SK-N-MC (cell line): ENCODE results near the gene CCDC187.

ENCODE experiments used
- DNase-seq: peaks from one replicate; pipeline ENCODE4 v3.0.0-alpha.2; 2011; ENCODE audit warnings: low read depth, low spot score
- H3K27ac ChIP-seq: fragments of 200-600 bp; sonication (generic); 2 replicates; pipeline ENCODE4 v1.5.1; 2016; ENCODE audit warnings: mixed run types
- H3K36me3 ChIP-seq: fragments of 200-600 bp; sonication (generic); 2 replicates; pipeline ENCODE4 v1.6.1; 2017; ENCODE audit warnings: antibody characterized with exemption, low read length, mixed read lengths; ENCODE audit not compliant: insufficient read depth
- H3K4me3 ChIP-seq: fragments of 200-600 bp; sonication (generic); 2 replicates; pipeline ENCODE4 v1.5.1; 2016
- H3K9ac ChIP-seq: fragments of 200-600 bp; sonication (generic); 2 replicates; pipeline ENCODE4 v1.8.0; 2017; ENCODE audit warnings: mixed run types, mixed read lengths; ENCODE audit not compliant: insufficient read length
- H3K9me3 ChIP-seq: fragments of 200-600 bp; sonication (generic); 2 replicates; pipeline ENCODE4 v1.6.1; 2017; ENCODE audit warnings: low read depth, mild to moderate bottlenecking, antibody characterized with exemption, low read length, moderate library complexity, mixed read lengths
- EZH2 ChIP-seq: fragments of 200-600 bp; sonication (generic); IDR thresholded peaks from one replicate; pipeline ENCODE4 v1.6.1; 2017; ENCODE audit warnings: antibody characterized with exemption
- FOXP2 ChIP-seq: optimal IDR thresholded peaks from 2 replicates; pipeline ENCODE3; 2011; ENCODE audit warnings: mild to moderate bottlenecking, moderate library complexity; ENCODE audit not compliant: insufficient read depth; ENCODE audit errors: extremely low read length, control extremely low read depth
- POLR2AphosphoS5 ChIP-seq: IDR thresholded peaks from 2 replicates; pipeline ENCODE4 v1.6.1; 2012; ENCODE audit warnings: mild to moderate bottlenecking, low read depth, low read length, borderline replicate concordance

The CCDC187 gene

DNA sequence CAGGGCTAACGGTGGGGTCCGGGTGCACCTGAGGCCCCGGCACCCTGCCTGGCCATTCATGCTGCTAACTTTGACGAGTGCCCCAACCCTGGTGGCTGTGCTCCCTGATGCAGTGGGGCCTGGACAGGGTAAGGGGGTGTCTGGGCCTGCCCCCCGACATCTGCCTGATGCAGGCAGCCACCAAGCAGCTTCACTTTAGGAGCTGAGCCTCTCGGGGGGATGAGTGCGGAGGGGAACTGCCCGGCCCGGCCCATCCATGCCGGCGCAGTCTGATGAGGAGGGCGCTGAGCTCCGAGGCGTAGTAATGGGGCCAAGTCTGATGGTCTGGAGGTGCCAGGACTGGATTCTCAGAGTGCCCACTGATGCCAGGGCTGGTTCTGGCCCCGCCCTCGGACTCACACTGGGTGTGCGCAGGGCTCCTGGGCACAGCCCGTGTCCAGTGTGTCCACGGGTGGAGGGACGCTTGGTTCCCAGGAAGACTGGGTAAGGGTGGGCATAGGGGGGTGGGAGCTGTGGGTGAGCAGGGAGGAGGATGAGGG is 43.1 kb upstream of the CCDC187 start:
- Histone ChIP-seq H3K27ac (no peak overlapping the region), H3K4me3 (no peak overlapping the region), H3K9ac (no peak overlapping the region), H3K9me3 (no peaks in the 10 kb centered on the region), H3K36me3 (no peaks in the 10 kb centered on the region)
- DNase-seq, result no peak
- TF ChIP-seq FOXP2, result no peak
- TF ChIP-seq POLR2AphosphoS5, result peak; percentile 6; the same call in 1 of the 2 replicates

DNA sequence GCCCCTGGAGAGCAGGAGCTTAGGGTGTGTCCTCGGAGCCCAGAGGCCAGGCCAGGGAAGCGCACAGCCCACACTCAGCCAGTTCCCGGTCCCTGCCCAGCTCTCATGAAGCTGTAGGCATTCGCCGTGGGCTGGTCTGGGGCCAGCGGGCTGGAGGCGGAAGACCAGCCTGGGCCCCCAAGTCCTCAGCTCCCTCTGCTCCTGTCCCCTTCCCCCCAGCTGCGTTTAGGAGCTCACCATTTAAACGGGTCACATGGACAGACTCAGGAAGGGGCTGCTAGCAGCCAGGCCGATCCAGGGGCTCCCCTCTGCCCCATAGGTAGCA is 42.2 kb upstream of the CCDC187 start:
- TF ChIP-seq EZH2 (no peak), POLR2AphosphoS5 (no peak), FOXP2 (no peak)
- Histone ChIP-seq H3K9ac (no peak overlapping the region), H3K9me3 (no peaks in the 10 kb centered on the region), H3K4me3 (no peak overlapping the region), H3K27ac (no peak overlapping the region), H3K36me3 (no peaks in the 10 kb centered on the region)
- DNase-seq, result no peak

DNA sequence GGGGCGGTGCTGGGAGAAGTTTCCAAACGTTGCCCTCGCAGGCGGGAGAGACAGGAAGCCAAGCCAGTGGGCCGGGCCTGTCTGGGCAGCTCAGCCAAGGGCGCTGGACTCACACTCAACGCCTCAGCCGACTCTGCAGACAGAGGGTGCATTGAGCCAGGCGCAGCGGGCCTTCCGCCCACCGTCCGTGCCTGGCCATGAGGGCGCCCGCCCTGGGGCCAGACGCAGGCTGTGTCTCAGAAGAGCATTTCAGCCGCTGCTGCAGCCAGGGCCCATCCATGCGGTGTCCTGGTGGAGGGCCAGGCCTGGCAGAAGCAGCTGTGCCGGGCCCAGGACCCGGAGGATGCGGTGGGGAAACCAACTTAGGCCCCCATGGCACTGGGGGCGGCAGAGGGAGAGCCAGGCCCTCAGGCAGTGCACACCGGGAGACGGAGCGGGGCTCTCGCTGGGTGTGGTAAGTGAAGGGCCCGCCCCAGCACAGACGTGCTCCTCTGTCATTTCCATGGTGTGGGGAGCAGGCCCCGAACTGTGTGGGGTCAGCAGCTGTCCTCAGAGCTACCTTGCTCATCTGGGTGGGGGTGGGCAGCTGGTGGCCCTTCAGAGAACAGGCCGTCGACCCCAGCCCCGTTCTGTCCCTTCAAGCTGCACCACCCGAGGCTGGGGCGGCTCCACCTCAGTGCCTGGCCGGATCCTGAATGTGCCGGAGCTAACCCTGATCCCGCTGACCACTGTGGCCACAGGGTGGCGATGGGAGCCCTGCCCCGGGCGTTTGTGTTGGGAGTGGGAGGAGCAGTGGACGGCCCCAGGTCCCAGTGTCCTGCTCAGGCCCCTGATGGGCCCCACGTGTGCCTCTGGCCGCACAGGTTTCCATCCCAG is 41.6 kb upstream of the CCDC187 start:
- no peaks in the 10 kb centered on the region for H3K9me3 ChIP-seq
- no peak overlapping the region for H3K4me3 ChIP-seq
- H3K36me3 ChIP-seq, result no peaks in the 10 kb centered on the region
- H3K9ac ChIP-seq, result no peak overlapping the region
- no peak for TF ChIP-seq EZH2
- no peak for TF ChIP-seq FOXP2
- TF ChIP-seq POLR2AphosphoS5, result no peak; the same call in 1 of the 2 replicates
- no peak overlapping the region for H3K27ac ChIP-seq
- DNase-seq, result no peak

DNA sequence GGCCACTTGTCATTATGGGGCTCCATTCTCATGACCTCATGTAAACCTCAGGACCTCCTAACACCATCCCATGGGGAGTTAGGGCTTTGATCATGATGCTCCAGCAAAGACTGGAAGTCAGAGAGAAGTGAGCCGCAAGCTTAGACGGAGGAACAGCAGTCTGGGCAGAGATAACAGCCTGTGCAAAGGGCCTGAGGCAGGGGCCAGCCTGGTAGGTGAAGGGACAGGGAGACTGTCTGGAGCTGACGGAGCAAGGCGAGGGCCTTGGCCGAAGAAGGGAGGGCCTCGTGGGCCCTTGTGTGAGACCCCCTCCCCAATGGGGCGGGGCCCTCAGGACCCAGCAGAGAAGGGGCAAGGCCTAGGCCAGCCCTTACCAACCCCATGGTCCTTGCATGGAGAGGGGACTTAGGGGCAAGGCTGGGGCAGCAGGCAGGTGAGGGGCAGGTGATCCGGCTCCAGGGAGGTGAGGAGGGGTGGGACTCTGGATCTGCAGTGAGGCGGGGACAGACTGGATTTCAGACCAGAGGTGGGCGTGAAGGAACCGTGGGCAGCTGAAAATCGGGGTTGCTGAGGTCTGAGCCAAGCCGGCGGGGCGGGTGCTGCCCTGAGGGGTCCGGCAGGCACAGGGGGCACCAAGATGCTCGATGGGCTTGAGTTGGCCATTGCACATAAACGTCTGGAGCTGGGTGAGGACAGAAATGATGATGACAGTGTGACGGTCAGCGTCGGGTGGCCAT is 40.8 kb upstream of the CCDC187 start:
- Histone ChIP-seq H3K9me3 (no peaks in the 10 kb centered on the region), H3K36me3 (no peaks in the 10 kb centered on the region)
- TF ChIP-seq FOXP2, result no peak
- no peak for TF ChIP-seq EZH2
- no peak for TF ChIP-seq POLR2AphosphoS5

DNA sequence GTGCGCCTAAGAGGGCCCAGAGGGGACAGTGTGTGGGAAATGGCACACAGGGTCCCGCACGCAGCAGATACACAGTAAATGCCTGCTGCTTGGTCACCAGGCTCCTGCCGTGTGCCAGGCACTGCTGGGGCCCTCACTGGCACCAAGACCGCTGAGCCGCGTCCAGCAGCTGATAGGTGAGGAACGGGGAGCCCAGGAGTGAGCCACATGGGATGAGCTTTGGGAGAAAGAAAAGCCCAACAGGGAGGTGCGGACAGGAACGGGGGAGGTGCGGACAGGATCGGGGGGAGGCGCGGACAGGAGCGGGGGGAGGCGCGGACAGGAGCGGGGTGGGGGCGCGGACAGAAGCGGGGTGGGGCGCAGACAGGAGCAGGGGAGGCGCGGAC is 40.0 kb upstream of the CCDC187 start:
- Histone ChIP-seq H3K27ac (no peak overlapping the region), H3K36me3 (no peaks in the 10 kb centered on the region; the same call in 1 of the 2 replicates), H3K4me3 (no peak overlapping the region), H3K9ac (no peak overlapping the region), H3K9me3 (no peaks in the 10 kb centered on the region)
- no peak for TF ChIP-seq EZH2
- TF ChIP-seq POLR2AphosphoS5, result no peak
- TF ChIP-seq FOXP2, result no peak
- DNase-seq, result no peak

More for the DNA sequence above, 40.8 kb upstream of the CCDC187 start:
- Histone ChIP-seq H3K9ac (no peak overlapping the region), H3K4me3 (no peak overlapping the region), H3K27ac (no peak overlapping the region)
- DNase-seq, result no peak

DNA sequence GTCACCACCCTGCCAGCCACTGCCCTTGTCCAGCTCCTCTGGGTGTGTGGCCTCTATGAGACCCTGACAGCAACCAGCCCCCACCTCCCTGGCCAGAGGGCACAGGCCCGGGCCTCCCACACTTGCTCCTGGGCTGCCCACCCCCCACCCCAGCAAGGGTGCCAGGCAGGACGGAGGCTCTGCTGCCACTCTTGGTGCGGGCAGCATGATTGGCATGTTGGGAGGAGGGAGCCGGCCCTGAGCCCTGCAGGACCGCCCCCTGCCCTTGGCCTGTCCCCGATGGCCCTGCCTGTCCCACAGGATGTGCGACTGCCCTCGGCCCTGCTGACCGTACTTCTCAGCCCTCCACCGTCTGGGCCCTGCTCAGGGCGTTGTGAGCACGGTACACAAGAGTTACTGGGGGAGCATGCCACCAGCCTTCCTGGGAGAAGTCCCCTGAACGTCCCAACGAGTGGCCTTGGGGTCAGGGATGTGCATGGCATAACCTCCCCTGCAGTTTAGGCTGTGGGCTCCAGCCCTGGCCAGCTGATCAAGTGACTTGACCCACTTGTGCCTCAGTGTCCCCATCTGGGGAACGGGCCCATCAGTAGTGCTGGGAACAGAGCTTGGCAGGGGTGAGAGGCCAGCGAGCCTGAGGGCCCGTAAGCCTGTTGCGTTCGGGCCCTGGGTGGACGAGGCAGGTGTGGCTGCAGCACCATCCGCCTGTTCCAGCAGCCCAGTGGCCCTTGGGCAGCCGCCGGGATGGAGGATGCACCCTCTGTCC is 39.4 kb upstream of the CCDC187 start:
- Histone ChIP-seq H3K36me3 (peaks cover 2% of the 10 kb centered on the region; the same call in 1 of the 2 replicates), H3K9me3 (no peaks in the 10 kb centered on the region), H3K4me3 (peak overlapping the region; percentile 44), H3K27ac (peak overlapping the region; percentile 56; the same call in 1 of the 2 replicates), H3K9ac (no peak overlapping the region)
- TF ChIP-seq POLR2AphosphoS5 (no peak), FOXP2 (no peak), EZH2 (no peak)
- DNase-seq, result no peak

DNA sequence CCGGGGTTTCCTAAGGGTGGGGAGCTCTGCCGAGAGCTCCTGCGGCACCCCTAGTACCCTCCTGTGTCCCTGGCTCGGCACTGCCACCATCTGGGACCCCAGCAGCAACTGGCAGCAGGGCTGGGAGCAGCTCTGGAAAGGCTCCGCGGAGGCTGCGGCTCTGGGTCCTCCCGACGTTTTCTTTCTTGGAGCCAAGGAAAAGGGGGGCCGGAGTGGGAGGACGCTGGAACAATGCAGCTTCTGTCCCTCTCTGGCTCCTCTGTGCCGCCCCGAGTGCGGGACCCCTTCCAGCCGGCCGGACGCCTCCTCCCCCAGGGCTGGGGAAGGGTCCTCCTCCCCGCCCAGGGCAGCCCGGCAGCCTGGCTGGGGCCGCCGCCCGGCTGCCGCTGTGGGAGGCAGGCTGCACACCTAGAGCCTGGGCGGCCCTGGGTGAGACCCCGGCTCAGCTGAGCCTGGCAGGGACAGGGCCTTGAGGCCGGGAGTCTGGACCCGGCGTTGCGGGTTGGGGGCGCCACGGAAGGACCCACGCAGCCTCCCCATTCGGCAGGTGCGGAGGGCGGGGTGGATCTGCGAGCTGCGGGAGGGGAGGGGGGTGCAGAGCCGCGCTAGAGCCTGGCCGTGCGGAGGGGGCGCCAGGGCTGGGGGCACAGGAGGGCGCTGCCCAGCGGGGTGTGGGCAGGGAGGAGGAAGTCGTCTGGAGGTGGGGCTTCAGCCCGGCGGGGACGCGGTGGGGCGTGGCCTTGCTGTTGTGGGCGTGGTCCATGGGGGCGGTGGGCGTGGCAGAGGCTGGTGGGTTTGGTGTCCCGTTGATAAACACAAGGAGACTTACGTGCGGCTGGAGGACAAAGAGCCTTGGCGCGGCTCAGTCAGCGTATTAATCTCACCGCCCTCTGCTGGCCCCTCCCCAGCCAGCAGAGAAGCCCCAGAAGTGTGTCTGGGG is 38.6 kb upstream of the CCDC187 start:
- no peak for TF ChIP-seq FOXP2
- no peak; the same call in 1 of the 2 replicates for TF ChIP-seq POLR2AphosphoS5
- TF ChIP-seq EZH2, result no peak
- no peaks in the 10 kb centered on the region for H3K9me3 ChIP-seq
- peak overlapping the region; percentile 44 for H3K4me3 ChIP-seq
- H3K27ac ChIP-seq, result peak overlapping the region; percentile 56; the same call in 1 of the 2 replicates
- H3K9ac ChIP-seq, result no peak overlapping the region
- no peak for DNase-seq
- peaks cover 5% of the 10 kb centered on the region; the same call in 1 of the 2 replicates for H3K36me3 ChIP-seq
